ENCODE results near the gene PLXNC1.

DNA sequence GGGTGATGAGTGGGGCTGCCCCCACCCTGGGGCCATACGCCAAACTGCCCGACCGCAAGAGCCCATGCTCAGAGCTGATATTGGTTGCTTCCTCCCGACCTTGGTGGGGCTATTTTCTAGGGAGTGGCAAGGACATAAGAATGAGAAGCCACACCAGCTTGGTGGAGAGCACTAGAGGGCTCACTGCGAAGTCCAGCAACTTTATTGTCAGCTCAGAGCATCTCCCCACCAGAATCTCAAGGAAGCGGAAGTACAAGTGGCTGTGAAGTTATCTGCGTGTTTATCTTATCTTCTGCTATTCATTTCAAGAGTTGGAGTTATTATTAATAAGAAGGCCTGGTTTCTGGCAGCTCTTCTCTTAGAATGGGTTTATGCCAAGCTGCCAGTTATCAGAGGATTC lies 4.9 kb upstream of the PLXNC1 start:
- TF ChIP-seq, protein P1, sequence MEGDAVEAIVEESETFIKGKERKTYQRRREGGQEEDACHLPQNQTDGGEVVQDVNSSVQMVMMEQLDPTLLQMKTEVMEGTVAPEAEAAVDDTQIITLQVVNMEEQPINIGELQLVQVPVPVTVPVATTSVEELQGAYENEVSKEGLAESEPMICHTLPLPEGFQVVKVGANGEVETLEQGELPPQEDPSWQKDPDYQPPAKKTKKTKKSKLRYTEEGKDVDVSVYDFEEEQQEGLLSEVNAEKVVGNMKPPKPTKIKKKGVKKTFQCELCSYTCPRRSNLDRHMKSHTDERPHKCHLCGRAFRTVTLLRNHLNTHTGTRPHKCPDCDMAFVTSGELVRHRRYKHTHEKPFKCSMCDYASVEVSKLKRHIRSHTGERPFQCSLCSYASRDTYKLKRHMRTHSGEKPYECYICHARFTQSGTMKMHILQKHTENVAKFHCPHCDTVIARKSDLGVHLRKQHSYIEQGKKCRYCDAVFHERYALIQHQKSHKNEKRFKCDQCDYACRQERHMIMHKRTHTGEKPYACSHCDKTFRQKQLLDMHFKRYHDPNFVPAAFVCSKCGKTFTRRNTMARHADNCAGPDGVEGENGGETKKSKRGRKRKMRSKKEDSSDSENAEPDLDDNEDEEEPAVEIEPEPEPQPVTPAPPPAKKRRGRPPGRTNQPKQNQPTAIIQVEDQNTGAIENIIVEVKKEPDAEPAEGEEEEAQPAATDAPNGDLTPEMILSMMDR (IDR thresholded peaks at IDR 0.05): no peak
- TF ChIP-seq EP300 (IDR thresholded peaks at IDR 0.05): no peak
